ENCODE data around the gene VNN1.
"Not testable (repeated sequence)": the region's sequence is repeated elsewhere in the genome, so short reads cannot be mapped to it uniquely, and the experiment has no call there.

The VNN1 gene

DNA sequence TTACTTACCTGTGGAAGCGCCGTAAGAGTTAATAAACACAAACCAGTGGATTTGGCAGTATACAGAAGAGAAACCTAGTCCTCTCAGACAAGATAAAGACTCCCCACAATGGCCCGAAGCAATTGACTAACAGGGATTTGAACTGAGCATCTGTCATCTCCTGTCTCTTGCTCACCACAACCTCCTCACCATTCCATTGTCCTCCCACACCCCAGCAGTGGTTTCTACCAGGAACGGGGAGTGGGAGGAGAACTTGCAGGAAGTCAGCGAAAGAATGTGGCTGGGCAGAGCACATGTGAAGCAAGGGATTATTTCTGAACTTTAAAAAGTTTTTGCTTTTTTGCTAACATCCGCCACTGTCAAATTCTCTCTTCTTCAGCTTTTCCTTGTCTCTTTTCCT is 30.3 kb downstream of the VNN1 start:
- TF ChIP-seq CTCF (IDR thresholded peaks at IDR 0.05; ENCODE audit: unreplicated experiment in 3 of 3) = no peak
- Mint-ChIP-seq H3K36me3 (ENCODE audit: low read depth) (no peaks in the 10 kb centered on the region), H3K27ac (no peak overlapping the region), H3K4me1 (no peaks in the 10 kb centered on the region), H3K4me3 (no peak overlapping the region), H3K27me3 (ENCODE audit: low read depth) (no peaks in the 10 kb centered on the region), H3K9me3 (peaks cover 2% of the 10 kb centered on the region)

DNA sequence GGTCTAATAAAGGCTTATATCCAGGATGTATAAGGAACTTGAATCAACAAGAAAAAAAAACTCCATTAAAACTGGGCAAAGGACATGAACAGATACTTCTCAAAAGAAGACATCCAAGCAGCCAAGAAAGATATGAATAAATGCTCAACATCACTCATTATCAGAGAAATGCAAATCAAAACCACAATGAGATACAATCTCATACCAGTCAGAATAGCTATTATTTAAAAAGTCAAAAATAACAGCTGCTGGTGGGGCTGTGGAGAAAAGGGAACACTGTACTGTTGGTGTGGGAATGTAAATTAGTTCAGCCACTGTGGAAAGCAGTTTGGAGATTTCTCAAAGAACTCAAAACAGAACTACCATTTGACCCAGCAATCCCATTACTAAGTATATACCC is 34.8 kb downstream of the VNN1 start:
- not testable (repeated sequence) for H3K9me3 Mint-ChIP-seq; H3K4me3 Mint-ChIP-seq; H3K36me3 Mint-ChIP-seq (ENCODE audit: low read depth); H3K4me1 Mint-ChIP-seq; H3K27me3 Mint-ChIP-seq (ENCODE audit: low read depth); H3K27ac Mint-ChIP-seq

DNA sequence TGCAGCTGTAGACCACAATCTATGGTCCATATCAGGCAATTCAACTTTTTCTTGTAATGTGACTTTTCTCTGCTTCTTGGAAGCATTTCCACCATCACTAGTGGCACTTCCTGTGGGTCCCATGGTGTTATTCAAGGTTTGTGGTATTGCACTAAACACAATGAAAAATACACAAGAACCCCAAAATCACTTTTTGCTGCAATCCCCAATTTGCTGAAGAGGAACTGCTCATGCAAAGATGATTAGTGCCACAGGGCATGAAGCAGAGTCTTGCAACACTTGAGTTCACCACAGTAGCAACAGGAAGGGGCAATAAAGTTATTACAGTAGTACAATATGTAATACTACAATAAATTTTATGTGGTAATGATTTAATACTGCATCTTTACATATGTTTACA is 38.1 kb downstream of the VNN1 start:
- no peak for TF ChIP-seq CTCF (IDR thresholded peaks at IDR 0.05; ENCODE audit: unreplicated experiment in 3 of 3)
- Mint-ChIP-seq H3K4me3 (no peak overlapping the region), H3K27ac (no peak overlapping the region), H3K27me3 (ENCODE audit: low read depth) (no peaks in the 10 kb centered on the region), H3K36me3 (ENCODE audit: low read depth) (no peaks in the 10 kb centered on the region), H3K4me1 (no peaks in the 10 kb centered on the region), H3K9me3 (no peaks in the 10 kb centered on the region)

DNA sequence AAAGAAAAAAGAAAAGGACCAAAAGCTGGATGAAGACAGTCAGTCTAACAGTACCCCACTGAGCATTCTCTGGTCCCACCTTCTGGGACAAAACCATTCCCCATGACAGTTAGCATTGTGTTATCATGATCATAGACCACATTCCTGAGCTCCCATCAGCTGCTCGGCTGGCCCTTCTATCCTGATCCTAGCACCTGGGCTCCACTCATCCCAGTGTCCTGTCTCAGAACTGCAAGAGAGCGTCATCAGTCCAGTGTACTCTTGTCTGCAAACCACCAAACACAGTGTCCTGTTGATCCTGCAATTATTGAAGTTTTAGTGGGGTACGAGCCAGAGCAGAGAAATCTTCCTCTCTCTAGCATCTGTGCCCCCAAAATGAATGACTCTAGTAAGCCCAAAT is 38.9 kb downstream of the VNN1 start:
- H3K36me3 Mint-ChIP-seq (ENCODE audit: low read depth) = no peaks in the 10 kb centered on the region
- H3K4me1 Mint-ChIP-seq = no peaks in the 10 kb centered on the region
- no peaks in the 10 kb centered on the region for H3K27me3 Mint-ChIP-seq (ENCODE audit: low read depth)
- H3K27ac Mint-ChIP-seq = no peak overlapping the region
- no peak overlapping the region for H3K4me3 Mint-ChIP-seq
- no peaks in the 10 kb centered on the region for H3K9me3 Mint-ChIP-seq
- TF ChIP-seq CTCF (IDR thresholded peaks at IDR 0.05; ENCODE audit: unreplicated experiment in 3 of 3) = no peak

DNA sequence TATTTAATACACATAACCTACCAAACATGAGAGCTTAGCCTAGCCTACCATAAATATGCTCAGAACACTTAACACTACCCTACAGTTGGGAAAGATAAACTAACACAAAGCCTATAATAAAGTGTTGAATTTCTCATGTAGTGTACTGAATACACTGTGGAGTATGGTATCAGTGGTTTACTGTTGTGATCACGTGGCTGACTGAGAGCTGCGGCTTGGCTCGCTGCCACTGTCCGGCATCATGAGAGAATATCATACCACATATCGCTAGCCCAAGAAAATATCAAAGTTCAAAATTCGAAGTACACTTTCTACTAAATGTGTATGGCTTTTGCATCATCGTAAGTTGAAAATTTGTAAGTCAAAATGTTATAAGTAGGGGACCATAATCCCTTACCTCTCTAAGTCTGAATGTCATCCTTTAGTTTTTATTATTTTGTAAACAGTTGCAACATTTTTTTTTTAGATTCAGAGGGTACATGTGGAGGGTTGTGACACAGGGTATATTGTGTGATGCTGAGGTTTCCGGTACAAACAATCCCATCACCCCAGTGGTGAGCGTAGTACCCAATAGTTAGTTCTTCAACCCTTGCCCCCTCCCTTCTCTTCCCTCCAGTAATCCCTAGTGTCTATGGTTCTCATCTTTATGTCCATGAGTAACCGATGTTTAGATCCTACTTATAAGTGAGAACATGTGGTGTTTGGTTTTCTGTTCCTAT is 40.3 kb downstream of the VNN1 start:
- H3K27ac Mint-ChIP-seq = no peak overlapping the region
- H3K9me3 Mint-ChIP-seq = no peaks in the 10 kb centered on the region
- no peaks in the 10 kb centered on the region for H3K27me3 Mint-ChIP-seq (ENCODE audit: low read depth)
- no peaks in the 10 kb centered on the region for H3K4me1 Mint-ChIP-seq
- no peak for TF ChIP-seq CTCF (IDR thresholded peaks at IDR 0.05; ENCODE audit: unreplicated experiment in 3 of 3)
- no peaks in the 10 kb centered on the region for H3K36me3 Mint-ChIP-seq (ENCODE audit: low read depth)
- H3K4me3 Mint-ChIP-seq = no peak overlapping the region

DNA sequence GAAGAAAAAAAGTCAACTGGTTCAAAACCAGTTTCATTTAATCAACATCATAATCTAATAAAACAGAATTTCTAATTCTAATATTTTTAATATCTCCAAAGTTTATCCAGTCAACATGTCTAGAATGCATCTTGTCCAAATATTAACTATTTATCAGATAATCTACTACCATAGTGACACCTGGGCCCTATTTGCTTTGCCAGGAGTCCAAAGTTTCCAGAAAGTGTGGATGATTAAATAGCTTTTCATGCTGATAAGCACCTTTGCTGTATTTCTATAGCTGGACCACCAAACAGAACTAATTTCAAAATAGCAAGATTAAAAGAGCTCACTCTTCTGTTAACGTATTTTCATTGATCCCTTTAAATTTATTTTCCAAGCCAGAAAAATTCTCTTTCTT is 42.6 kb downstream of the VNN1 start:
- Mint-ChIP-seq H3K27me3 (ENCODE audit: low read depth) (no peaks in the 10 kb centered on the region), H3K27ac (no peak overlapping the region), H3K4me3 (no peak overlapping the region), H3K4me1 (no peaks in the 10 kb centered on the region), H3K36me3 (ENCODE audit: low read depth) (no peaks in the 10 kb centered on the region), H3K9me3 (no peaks in the 10 kb centered on the region)
- TF ChIP-seq CTCF (IDR thresholded peaks at IDR 0.05; ENCODE audit: unreplicated experiment in 3 of 3) = no peak

Measured in nephron (organoid).